Nephron progenitor cell (in vitro differentiated cells): ENCODE data around the gene WNT5A.
A peak's percentile ranks its signal among the peaks of the same experiment; 100 is the strongest.

Source experiments
- DNase-seq: peaks from one replicate; pipeline ENCODE4 v3.0.0; 2021
- H3K27ac Mint-ChIP-seq: 2 replicates; pipeline ENCODE4 v1.8.0; 2021; ENCODE audit warnings: mild to moderate bottlenecking, moderate library complexity, mixed read lengths
- H3K27me3 Mint-ChIP-seq: 2 replicates; pipeline ENCODE4 v1.8.0; 2021; ENCODE audit warnings: mild to moderate bottlenecking, low read depth, mixed read lengths; ENCODE audit not compliant: poor library complexity
- H3K36me3 Mint-ChIP-seq: 2 replicates; pipeline ENCODE4 v1.8.0; 2021; ENCODE audit warnings: low read depth, mixed read lengths
- H3K4me1 Mint-ChIP-seq: 2 replicates; pipeline ENCODE4 v1.8.0; 2021; ENCODE audit warnings: mixed read lengths
- H3K4me3 Mint-ChIP-seq: 2 replicates; pipeline ENCODE4 v1.8.0; 2021; ENCODE audit warnings: mild to moderate bottlenecking, moderate library complexity, mixed read lengths
- H3K9me3 Mint-ChIP-seq: 2 replicates; pipeline ENCODE4 v1.8.0; 2021; ENCODE audit warnings: mild to moderate bottlenecking, moderate library complexity, mixed read lengths
- CTCF ChIP-seq: fragments of 200-600 bp; sonication (generic); IDR thresholded peaks from 2 replicates; pipeline ENCODE4 v1.5.0; 2021; ENCODE audit warnings: antibody characterized with exemption

WNT5A gene

GRCh38 chr3:55494976-55495375, 7.9 kb upstream of the WNT5A start:
- Mint-ChIP-seq H3K27ac (no peak overlapping the region), H3K4me3 (no peak overlapping the region), H3K4me1 (peaks cover 35% of the 10 kb centered on the region), H3K36me3 (no peaks in the 10 kb centered on the region), H3K27me3 (peaks cover 5% of the 10 kb centered on the region), H3K9me3 (no peaks in the 10 kb centered on the region)
- TF ChIP-seq CTCF, result no peak
- DNase-seq, result no peak

GRCh38 chr3:55492976-55493375, 5.9 kb upstream of the WNT5A start:
- peaks cover 15% of the 10 kb centered on the region for H3K27me3 Mint-ChIP-seq
- no peaks in the 10 kb centered on the region for H3K36me3 Mint-ChIP-seq
- DNase-seq, result no peak
- no peaks in the 10 kb centered on the region for H3K9me3 Mint-ChIP-seq
- H3K27ac Mint-ChIP-seq, result no peak overlapping the region
- no peak overlapping the region for H3K4me3 Mint-ChIP-seq
- peaks cover 49% of the 10 kb centered on the region for H3K4me1 Mint-ChIP-seq
- TF ChIP-seq CTCF, result no peak

GRCh38 chr3:55491296-55491816, 4.2 kb upstream of the WNT5A start:
- Mint-ChIP-seq H3K27ac (peak overlapping the region; percentile 85), H3K36me3 (no peaks in the 10 kb centered on the region), H3K9me3 (no peaks in the 10 kb centered on the region), H3K27me3 (peaks cover 15% of the 10 kb centered on the region), H3K4me1 (peaks cover 49% of the 10 kb centered on the region), H3K4me3 (peak overlapping the region; percentile 19)
- DNase-seq, result no peak
- no peak for TF ChIP-seq CTCF

GRCh38 chr3:55490276-55490913, 3.3 kb upstream of the WNT5A start:
- DNase-seq, result no peak
- Mint-ChIP-seq H3K4me1 (peaks cover 52% of the 10 kb centered on the region), H3K36me3 (no peaks in the 10 kb centered on the region), H3K4me3 (peak overlapping the region; percentile 95), H3K27ac (no peak overlapping the region), H3K27me3 (peaks cover 15% of the 10 kb centered on the region), H3K9me3 (no peaks in the 10 kb centered on the region)
- TF ChIP-seq CTCF, result no peak

GRCh38 chr3:55489798-55490132, 2.7 kb upstream of the WNT5A start:
- Mint-ChIP-seq H3K27me3 (peaks cover 15% of the 10 kb centered on the region), H3K36me3 (no peaks in the 10 kb centered on the region), H3K27ac (peak overlapping the region; percentile 74), H3K4me1 (peaks cover 54% of the 10 kb centered on the region), H3K9me3 (no peaks in the 10 kb centered on the region), H3K4me3 (peak overlapping the region; percentile 95)
- no peak for TF ChIP-seq CTCF
- peak; percentile 74 for DNase-seq

GRCh38 chr3:55488398-55489055, 1.4 kb upstream of the WNT5A start:
- Mint-ChIP-seq H3K36me3 (no peaks in the 10 kb centered on the region), H3K4me1 (peaks cover 66% of the 10 kb centered on the region), H3K27me3 (peaks cover 15% of the 10 kb centered on the region), H3K27ac (peak overlapping the region; percentile 93), H3K4me3 (peak overlapping the region; percentile 95), H3K9me3 (no peaks in the 10 kb centered on the region)
- peak; percentile 77 for DNase-seq
- TF ChIP-seq CTCF, result no peak
